HepG2 (cell line): ENCODE results near the gene SDC1. TPM values are rescaled to one million over a fixed set of nuclear protein-coding genes. Genes with fewer than 3 reads are reported as not detected.
A peak's percentile ranks its signal among the peaks of the same experiment; 100 is the strongest.

ENCODE experiments used
- DMTF1 ChIP-seq: sonication (generic); formaldehyde crosslinking; IDR thresholded peaks from 2 replicates; pipeline ENCODE4 v1.4.0; 2020; ENCODE audit warnings: mild to moderate bottlenecking, missing genetic modification reagents
- EED ChIP-seq: sonication (generic); formaldehyde crosslinking; IDR thresholded peaks from 2 replicates; pipeline ENCODE4 v1.5.0; 2020; ENCODE audit warnings: mild to moderate bottlenecking, missing genetic modification reagents
- ESRRA ChIP-seq: sonication (generic); formaldehyde crosslinking; IDR thresholded peaks from 2 replicates; pipeline ENCODE4 v1.5.1; 2020; ENCODE audit warnings: mild to moderate bottlenecking, low read depth, missing genetic modification reagents
- HNRNPH1 ChIP-seq: fragments of 200-400 bp; formaldehyde crosslinking; optimal IDR thresholded peaks from 2 replicates; pipeline ENCODE3; 2017; ENCODE audit warnings: mild to moderate bottlenecking, low read depth, low read length
- KLF9 ChIP-seq: IDR thresholded peaks from 2 replicates; pipeline ENCODE4 v1.6.1; 2016; ENCODE audit warnings: low read depth
- NR2F1 ChIP-seq, 2 experiments: fragments of 450-650 bp in 1 of 2; formaldehyde crosslinking in 1 of 2; IDR thresholded peaks; 2 replicates each; pipeline versions ENCODE4 v1.5.0 to v1.6.1; 2016 to 2020; ENCODE audit warnings: mild to moderate bottlenecking in 1 of 2, missing compliant biosample characterization in 1 of 2, missing genetic modification reagents in 1 of 2, moderate library complexity in 1 of 2
- NRL ChIP-seq: sonication (generic); formaldehyde crosslinking; IDR thresholded peaks from 2 replicates; pipeline ENCODE4 v1.5.0; 2020; ENCODE audit warnings: missing genetic modification reagents, mild to moderate bottlenecking, moderate library complexity, borderline replicate concordance
- POGZ ChIP-seq: sonication (generic); formaldehyde crosslinking; IDR thresholded peaks from 2 replicates; pipeline ENCODE4 v1.4.0; 2020; ENCODE audit warnings: mild to moderate bottlenecking, missing genetic modification reagents
- PPARG ChIP-seq: conservative IDR thresholded peaks from 2 replicates; pipeline ENCODE4 v1.6.1; 2016; ENCODE audit warnings: missing biosample characterization, missing genetic modification reagents
- RARG ChIP-seq: sonication (generic); formaldehyde crosslinking; IDR thresholded peaks from 2 replicates; pipeline ENCODE4 v1.4.0; 2020; ENCODE audit warnings: low read depth, mild to moderate bottlenecking, missing genetic modification reagents
- ZNF230 ChIP-seq: sonication (generic); formaldehyde crosslinking; IDR thresholded peaks from 2 replicates; pipeline ENCODE4 v1.4.0; 2020; ENCODE audit warnings: mild to moderate bottlenecking, missing genetic modification reagents
- ZNF318 ChIP-seq: sonication (generic); formaldehyde crosslinking; IDR thresholded peaks from 2 replicates; pipeline ENCODE4 v1.4.0; 2020; ENCODE audit warnings: mild to moderate bottlenecking, missing genetic modification reagents
- ZNF530 ChIP-seq: sonication (generic); formaldehyde crosslinking; IDR thresholded peaks from 2 replicates; pipeline ENCODE4 v1.5.0; 2020; ENCODE audit warnings: low read depth, mild to moderate bottlenecking, missing genetic modification reagents
- ZNF775 ChIP-seq: sonication (generic); formaldehyde crosslinking; IDR thresholded peaks from 2 replicates; pipeline ENCODE4 v1.4.0; 2020; ENCODE audit warnings: missing genetic modification reagents, mild to moderate bottlenecking, moderate library complexity, borderline replicate concordance
- ZNF879 ChIP-seq: sonication (generic); formaldehyde crosslinking; IDR thresholded peaks from 2 replicates; pipeline ENCODE4 v1.8.1; 2023; ENCODE audit warnings: missing genetic modification reagents
- polyA plus RNA-seq, 8 experiments: library from polyadenylated mRNA; depleted of rRNA in 3 of 8; stranded (reverse) in 7 of 8; unstranded in 1 of 8; fragments of >200 nt; fragmentation: Illumina TruSeq in 4 of 8; extraction: Trizol in 4 of 8; gene quantifications; 2 replicates each; pipeline versions ENCODE4 v1.2.1 to v1.2.3, GENCODE V29; 2011 to 2016; ENCODE audit warnings: low read depth in 4 of 8, missing spikeins in 1 of 8, mixed read lengths in 1 of 8; ENCODE audit not compliant: insufficient read depth in 1 of 8
- total RNA-seq, 5 experiments: library from RNA; depleted of rRNA; stranded (reverse); fragments of >200 nt; fragmentation: Illumina TruSeq; extraction: Trizol; gene quantifications; 2 replicates each; pipeline ENCODE4 v1.2.3, GENCODE V29; 2016; ENCODE audit warnings: low read depth in 1 of 5
- TF ChIP-seq, protein P1 (sequence below): sonication (generic); formaldehyde crosslinking; conservative IDR thresholded peaks from 2 replicates; pipeline ENCODE4 v1.8.1; 2023; ENCODE audit warnings: missing genetic modification reagents
- TF ChIP-seq, protein P2 (sequence below): sonication (generic); formaldehyde crosslinking; IDR thresholded peaks from 2 replicates; pipeline ENCODE4 v1.4.0; 2020; ENCODE audit warnings: missing genetic modification reagents, low read depth, mild to moderate bottlenecking, borderline replicate concordance

The SDC1 gene
- total and polyA plus RNA-seq, 2 of the 13 experiments (the other 11 are each of a cell fraction or from before 2014, with no cell fraction given): 108 to 119 TPM

- TF ChIP-seq ZNF318 (CRISPR knock-in tag): peak; percentile 93
- no peak for TF ChIP-seq KLF9 (CRISPR knock-in tag)
- peak; percentile 91; the same call in 1 of the 2 replicates for TF ChIP-seq RARG (CRISPR knock-in tag)
- TF ChIP-seq HNRNPH1: no peak
- TF ChIP-seq ZNF530 (CRISPR knock-in tag): no peak
- TF ChIP-seq NR2F1 (CRISPR knock-in tag; IDR thresholded peaks at IDR 0.05): peak; percentile 85
- peak; percentile 82 for TF ChIP-seq ESRRA (CRISPR knock-in tag)
- TF ChIP-seq NRL (CRISPR knock-in tag): peak; percentile 78; the same call in 1 of the 2 replicates
- TF ChIP-seq, protein P1, sequence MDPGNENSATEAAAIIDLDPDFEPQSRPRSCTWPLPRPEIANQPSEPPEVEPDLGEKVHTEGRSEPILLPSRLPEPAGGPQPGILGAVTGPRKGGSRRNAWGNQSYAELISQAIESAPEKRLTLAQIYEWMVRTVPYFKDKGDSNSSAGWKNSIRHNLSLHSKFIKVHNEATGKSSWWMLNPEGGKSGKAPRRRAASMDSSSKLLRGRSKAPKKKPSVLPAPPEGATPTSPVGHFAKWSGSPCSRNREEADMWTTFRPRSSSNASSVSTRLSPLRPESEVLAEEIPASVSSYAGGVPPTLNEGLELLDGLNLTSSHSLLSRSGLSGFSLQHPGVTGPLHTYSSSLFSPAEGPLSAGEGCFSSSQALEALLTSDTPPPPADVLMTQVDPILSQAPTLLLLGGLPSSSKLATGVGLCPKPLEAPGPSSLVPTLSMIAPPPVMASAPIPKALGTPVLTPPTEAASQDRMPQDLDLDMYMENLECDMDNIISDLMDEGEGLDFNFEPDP (CRISPR knock-in tag): no peak
- TF ChIP-seq POGZ (CRISPR knock-in tag): peak; percentile 92
- 0 out of 2 replicates have a peak, but pooled peaks have one; percentile 25 for TF ChIP-seq EED (CRISPR knock-in tag)
- TF ChIP-seq PPARG (CRISPR knock-in tag): peak; percentile 46
- TF ChIP-seq, protein P2, sequence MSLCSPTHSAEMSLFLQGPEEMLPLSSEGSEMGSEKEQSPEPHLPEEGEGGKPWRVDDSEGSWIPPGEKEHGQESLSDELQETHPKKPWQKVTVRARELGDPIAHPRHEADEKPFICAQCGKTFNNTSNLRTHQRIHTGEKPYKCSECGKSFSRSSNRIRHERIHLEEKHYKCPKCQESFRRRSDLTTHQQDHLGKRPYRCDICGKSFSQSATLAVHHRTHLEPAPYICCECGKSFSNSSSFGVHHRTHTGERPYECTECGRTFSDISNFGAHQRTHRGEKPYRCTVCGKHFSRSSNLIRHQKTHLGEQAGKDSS (CRISPR knock-in tag): peak; percentile 95
- TF ChIP-seq ZNF230 (CRISPR knock-in tag): peak; percentile 90
- no peak for TF ChIP-seq ZNF879
- TF ChIP-seq ZNF775 (CRISPR knock-in tag): peak; percentile 89; the same call in 1 of the 2 replicates
- no peak for TF ChIP-seq DMTF1
Measured at GRCh38 chr2:20196053-20196656, 28.8 kb downstream of the SDC1 start (continued).
